ENCODE data around the gene PPP2R3C.
"Not testable (repeated sequence)": the region's sequence is repeated elsewhere in the genome, so short reads cannot be mapped to it uniquely, and the experiment has no call there.

PPP2R3C gene

GRCh38 chr14:35133542-35134328 lies 11.9 kb upstream of the PPP2R3C start:
- no peak for DNase-seq (ENCODE audit: low read depth in 2 of 3, low spot score in 2 of 3)

GRCh38 chr14:35124127-35124526 lies 2.3 kb upstream of the PPP2R3C start:
- no peak for DNase-seq (ENCODE audit: low read depth in 2 of 3, low spot score in 2 of 3)

GRCh38 chr14:35123388-35123703 lies 1.6 kb upstream of the PPP2R3C start:
- DNase-seq (ENCODE audit: low read depth in 2 of 3, low spot score in 2 of 3): no peak

- DNase-seq (ENCODE audit: low read depth in 2 of 3, low spot score in 2 of 3): no peak
Measured at GRCh38 chr14:35122696-35123387, 1.1 kb upstream of the PPP2R3C start.

- no peak for DNase-seq (ENCODE audit: low read depth in 2 of 3, low spot score in 2 of 3)
Measured at GRCh38 chr14:35121026-35121886, 534 bp downstream of the PPP2R3C start.

- DNase-seq (ENCODE audit: low read depth in 2 of 3, low spot score in 2 of 3): no peak
Measured at GRCh38 chr14:35117112-35117511, 4.7 kb downstream of the PPP2R3C start.

GRCh38 chr14:35116242-35116641 lies 5.5 kb downstream of the PPP2R3C start:
- no peak for DNase-seq (ENCODE audit: low read depth in 2 of 3, low spot score in 2 of 3)

- DNase-seq (ENCODE audit: low read depth in 2 of 3, low spot score in 2 of 3): no peak
Measured at GRCh38 chr14:35114036-35114435, 7.8 kb downstream of the PPP2R3C start.

- no peak for DNase-seq (ENCODE audit: low read depth in 2 of 3, low spot score in 2 of 3)
Measured at GRCh38 chr14:35113308-35113950, 8.4 kb downstream of the PPP2R3C start.

- DNase-seq (ENCODE audit: low read depth in 2 of 3, low spot score in 2 of 3): no peak
Measured at GRCh38 chr14:35112641-35113040, 9.1 kb downstream of the PPP2R3C start.

- DNase-seq (ENCODE audit: low read depth in 2 of 3, low spot score in 2 of 3): no peak
Measured at GRCh38 chr14:35107866-35108265, 13.9 kb downstream of the PPP2R3C start.

- not testable (repeated sequence) for DNase-seq (ENCODE audit: low read depth in 2 of 3, low spot score in 2 of 3)
Measured at GRCh38 chr14:35094645-35095044, 27.1 kb downstream of the PPP2R3C start.

GRCh38 chr14:35088514-35088913 lies 33.3 kb downstream of the PPP2R3C start:
- DNase-seq (ENCODE audit: low read depth in 2 of 3, low spot score in 2 of 3): no peak

- DNase-seq (ENCODE audit: low read depth in 2 of 3, low spot score in 2 of 3): no peak
Measured at GRCh38 chr14:35085441-35085840, 36.3 kb downstream of the PPP2R3C start.

GRCh38 chr14:35083530-35084150 lies 38.1 kb downstream of the PPP2R3C start:
- no peak for DNase-seq (ENCODE audit: low read depth in 2 of 3, low spot score in 2 of 3)

- no peak for DNase-seq (ENCODE audit: low read depth in 2 of 3, low spot score in 2 of 3)
Measured at GRCh38 chr14:35079742-35080141, 42.0 kb downstream of the PPP2R3C start.

GRCh38 chr14:35078082-35078481 lies 43.7 kb downstream of the PPP2R3C start:
- DNase-seq (ENCODE audit: low read depth in 2 of 3, low spot score in 2 of 3): no peak

- DNase-seq (ENCODE audit: low read depth in 2 of 3, low spot score in 2 of 3): no peak
Measured at GRCh38 chr14:35073486-35073885, 48.3 kb downstream of the PPP2R3C start.

- no peak for DNase-seq (ENCODE audit: low read depth in 2 of 3, low spot score in 2 of 3)
Measured at GRCh38 chr14:35072226-35072625, 49.6 kb downstream of the PPP2R3C start.

GRCh38 chr14:35068238-35069012 lies 53.4 kb downstream of the PPP2R3C start:
- no peak for DNase-seq (ENCODE audit: low read depth in 2 of 3, low spot score in 2 of 3)

Data from activated CD8-positive, alpha-beta memory T cell treated with anti-CD3 and anti-CD28 coated beads for 48 hours (primary cell).